Spleen (tissue), 11 donors: ENCODE data around the gene STEAP4. TPM values are rescaled to one million over a fixed set of nuclear protein-coding genes. Genes with fewer than 3 reads are reported as not detected.
"Not testable (repeated sequence)": the region's sequence is repeated elsewhere in the genome, so short reads cannot be mapped to it uniquely, and the experiment has no call there.

Source experiments
- DNase-seq: peaks from one replicate; pipeline ENCODE4 v3.0.0-alpha.2; 2020
- H3K27ac ChIP-seq, 8 donors: fragments of 200-600 bp; sonication (generic) in 7 of 8; 1 replicate in 4 of 8; 2 replicates in 4 of 8; pipeline versions ENCODE4 v1.5.0 to v1.8.0; 2016 to 2021; ENCODE audit warnings: inconsistent platforms in 4 of 8, mild to moderate bottlenecking in 4 of 8, moderate library complexity in 1 of 8
- H3K27me3 ChIP-seq, 7 donors: fragments of 200-600 bp; sonication (generic) in 6 of 7; replicated peaks in 1 of 7; 1 replicate in 4 of 7; 2 replicates in 3 of 7; pipeline versions ENCODE4 v1.5.0 to v1.8.0; 2016 to 2021; ENCODE audit warnings: inconsistent platforms in 3 of 7, mild to moderate bottlenecking in 1 of 7
- H3K36me3 ChIP-seq, 6 donors: fragments of 200-600 bp; sonication (generic) in 5 of 6; 1 replicate in 4 of 6; 2 replicates in 2 of 6; pipeline versions ENCODE4 v1.5.0 to v1.8.0; 2016 to 2021; ENCODE audit warnings: inconsistent platforms in 2 of 6
- H3K4me1 ChIP-seq, 6 donors: fragments of 200-600 bp; sonication (generic) in 5 of 6; 1 replicate in 3 of 6; 2 replicates in 3 of 6; pipeline versions ENCODE4 v1.5.0 to v1.8.0; 2016 to 2021; ENCODE audit warnings: inconsistent platforms in 3 of 6
- H3K4me3 ChIP-seq, 8 donors: fragments of 200-600 bp; sonication (generic) in 7 of 8; 1 replicate in 4 of 8; 2 replicates in 4 of 8; pipeline versions ENCODE4 v1.5.0 to v1.8.0; 2016 to 2021; ENCODE audit warnings: inconsistent platforms in 4 of 8, mild to moderate bottlenecking in 4 of 8, moderate library complexity in 2 of 8
- H3K9me3 ChIP-seq, 8 donors: fragments of 200-600 bp; sonication (generic) in 7 of 8; 1 replicate in 4 of 8; 2 replicates in 4 of 8; pipeline versions ENCODE4 v1.5.0 to v1.8.0; 2016 to 2021; ENCODE audit warnings: inconsistent platforms in 4 of 8
- CTCF ChIP-seq, 11 experiments: fragments of 200-600 bp in 7 of 11; fragments of 450-650 bp in 4 of 11; sonication (generic) in 4 of 11; IDR thresholded peaks in 8 of 11; conservative IDR thresholded peaks in 3 of 11; 1 replicate in 7 of 11; 2 replicates in 4 of 11; pipeline versions ENCODE4 v1.4.0 to v1.8.0; 2016 to 2021; ENCODE audit warnings: antibody characterized with exemption in 11 of 11, inconsistent platforms in 4 of 11, mild to moderate bottlenecking in 1 of 11
- POLR2A ChIP-seq, 3 donors: fragments of 450-650 bp; IDR thresholded peaks; one replicate each; pipeline ENCODE4 v1.5.1; 2017; ENCODE audit warnings: antibody characterized with exemption in 3 of 3, mild to moderate bottlenecking in 1 of 3
- POLR2AphosphoS5 ChIP-seq, 3 donors: sonication (generic); formaldehyde crosslinking; IDR thresholded peaks; one replicate each; pipeline ENCODE4 v1.5.1; 2017; ENCODE audit warnings: antibody characterized with exemption in 3 of 3
- WGBS, 5 donors: extraction: QIAGEN DNeasy Blood & Tissue Kit in 3 of 5; methylation state at CpG; one replicate each; pipeline versions ENCODE4 v1.1.5 to v1.1.7; 2013 to 2018; 5-methylcytosine and 5-hydroxymethylcytosine counted together
- intact Hi-C: fragments of 100-400 bp; cut with DNase I; formaldehyde crosslinking; loops from one replicate; pipeline ENCODE4 v1.15.0; 2023; ENCODE audit warnings: low total_unique reads
- polyA plus RNA-seq, 3 donors: library from polyadenylated mRNA; stranded (reverse); fragments of 200-250 nt; gene quantifications; one replicate each; pipeline ENCODE4 v1.2.1, GENCODE V29; 2013
- total RNA-seq, 7 donors: library from RNA; depleted of rRNA in 3 of 7; stranded (reverse); fragments of >200 nt in 3 of 7; fragmentation: NEBNext Ultra II Directional in 4 of 7; extraction: Animal tissue kit (Norgen Biotek cat#: 25700) in 4 of 7; gene quantifications; one replicate each; pipeline versions ENCODE4 v1.1.0 to v1.2.1, GENCODE V29; 2016 to 2021
- donor health status: healthy with polysubstance abuse.
- donor health status: DM: no; HTN: no; CAD: no; lungs with moderate emphysema.
- donor health status: DM: no; HTN: no; CAD: no.
- donor health status: Bipolar disorder and iron deficiency.
- donor health status: healthy.
- donor health status: DM: no; HTN: no; CAD: no.
- donor health status: DM: yes; HTN: yes; CAD: no.

STEAP4 gene
- total and polyA plus RNA-seq, 10 donors = 0.50 to 70.7 (median 18.9) TPM

- Histone ChIP-seq H3K4me1 (peaks cover 0 to 6% (median 0%) of the 10 kb centered on the region in 6 donors), H3K27ac (no peak overlapping the region), H3K27me3 (peaks cover 0 to 5% (median 0%) of the 10 kb centered on the region in 7 donors), H3K36me3 (no peaks in the 10 kb centered on the region), H3K9me3 (no peaks in the 10 kb centered on the region), H3K4me3 (no peak overlapping the region)
- 73 to 95% (median 92%) methylated on average over 1 of the region's 1 CpG for WGBS, 5 donors
- TF ChIP-seq POLR2AphosphoS5 (IDR thresholded peaks at IDR 0.05) (no peak), CTCF (IDR thresholded peaks at IDR 0.05 in 8 of 11, conservative IDR thresholded peaks at IDR 0.05 in 3 of 11) (no peak), POLR2A (IDR thresholded peaks at IDR 0.05) (no peak)
- intact Hi-C loops = no loop called here
- DNase-seq = no peak
Measured at GRCh38 chr7:88260719-88261118, 46.0 kb downstream of the STEAP4 start.

- intact Hi-C loops = no loop called here
- H3K4me3 ChIP-seq = no peak overlapping the region
- DNase-seq = no peak
- 67 to 81% (median 71%) methylated on average over 2 of the region's 2 CpGs for WGBS, 5 donors
- H3K4me1 ChIP-seq = peaks cover 0 to 6% (median 0%) of the 10 kb centered on the region in 6 donors
- no peak overlapping the region for H3K27ac ChIP-seq
- peaks cover 0 to 5% (median 0%) of the 10 kb centered on the region in 7 donors for H3K27me3 ChIP-seq
- TF ChIP-seq CTCF (IDR thresholded peaks at IDR 0.05 in 8 of 11, conservative IDR thresholded peaks at IDR 0.05 in 3 of 11) (no peak), POLR2AphosphoS5 (IDR thresholded peaks at IDR 0.05) (no peak), POLR2A (IDR thresholded peaks at IDR 0.05) (no peak)
- no peaks in the 10 kb centered on the region for H3K36me3 ChIP-seq
- H3K9me3 ChIP-seq = peaks cover 0 to 4% (median 3%) of the 10 kb centered on the region in 8 donors
Measured at GRCh38 chr7:88259656-88260380, 46.9 kb downstream of the STEAP4 start.

GRCh38 chr7:88258296-88258695 lies 48.4 kb downstream of the STEAP4 start:
- H3K4me1 ChIP-seq, H3K36me3 ChIP-seq, H3K27me3 ChIP-seq, H3K4me3 ChIP-seq, intact Hi-C loops, DNase-seq, H3K27ac ChIP-seq: not testable (repeated sequence)
- H3K9me3 ChIP-seq = peaks cover 3 to 20% (median 18%) of the 10 kb centered on the region in 8 donors
- WGBS, 5 donors = 83 to 96% (median 86%) methylated on average over 1 of the region's 1 CpG

GRCh38 chr7:88256906-88257305 lies 49.8 kb downstream of the STEAP4 start:
- Histone ChIP-seq H3K27ac (no peak overlapping the region), H3K9me3 (peaks cover 3 to 33% (median 28%) of the 10 kb centered on the region in 8 donors), H3K4me1 (no peaks in the 10 kb centered on the region), H3K36me3 (no peaks in the 10 kb centered on the region), H3K4me3 (no peak overlapping the region), H3K27me3 (no peaks in the 10 kb centered on the region)
- DNase-seq = no peak
- TF ChIP-seq POLR2AphosphoS5 (IDR thresholded peaks at IDR 0.05) = no peak
- TF ChIP-seq POLR2A (IDR thresholded peaks at IDR 0.05) = no peak
- no peak for TF ChIP-seq CTCF (IDR thresholded peaks at IDR 0.05 in 8 of 11, conservative IDR thresholded peaks at IDR 0.05 in 3 of 11)
- intact Hi-C loops = no loop called here
